GM12864 (cell line): ENCODE data around the gene EXOSC1.
A peak's percentile ranks its signal among the peaks of the same experiment; 100 is the strongest.
"Not testable (repeated sequence)": the region's sequence is repeated elsewhere in the genome, so short reads cannot be mapped to it uniquely, and the experiment has no call there.

Experiments used
- DNase-seq: peaks from one replicate; pipeline ENCODE4 v3.0.0-alpha.2; 2011; ENCODE audit warnings: low read depth
- H3K4me3 ChIP-seq: 2 replicates; pipeline ENCODE4 v1.5.1; 2011; ENCODE audit warnings: mild to moderate bottlenecking, low read depth, low read length, control low read depth
- TF ChIP-seq, protein P1 (sequence below): IDR thresholded peaks from 2 replicates; pipeline ENCODE4 v1.5.1; 2011; ENCODE audit warnings: low read depth, mild to moderate bottlenecking, moderate library complexity, low read length, control low read depth, inconsistent platforms; ENCODE audit errors: missing control alignments

EXOSC1 gene

DNA sequence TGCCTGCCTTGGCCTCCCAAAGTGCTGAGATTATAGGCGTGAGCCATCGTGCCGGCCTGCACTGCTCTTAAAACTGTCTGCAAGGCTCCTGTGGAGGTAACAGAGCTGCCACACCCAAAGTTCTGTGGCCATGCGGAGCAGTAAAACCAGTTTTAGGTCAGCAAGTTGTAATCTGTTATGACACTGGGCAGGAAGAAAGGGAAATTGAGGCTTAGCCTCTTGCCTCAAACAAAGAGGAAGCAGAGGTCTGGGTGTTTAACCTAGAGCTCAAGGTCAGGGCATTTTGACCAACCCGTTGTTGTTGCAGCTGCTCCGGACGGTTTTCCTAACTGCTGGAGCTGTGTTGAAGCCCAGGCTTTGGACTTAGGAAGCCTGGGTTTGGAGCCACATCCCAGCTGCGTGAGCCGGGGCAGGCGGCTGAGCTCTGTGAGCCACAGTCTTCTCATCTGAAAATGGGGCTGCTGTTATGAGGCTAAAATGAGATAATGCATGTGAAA is 37.3 kb downstream of the EXOSC1 start:
- DNase-seq: no peak
- TF ChIP-seq, protein P1, sequence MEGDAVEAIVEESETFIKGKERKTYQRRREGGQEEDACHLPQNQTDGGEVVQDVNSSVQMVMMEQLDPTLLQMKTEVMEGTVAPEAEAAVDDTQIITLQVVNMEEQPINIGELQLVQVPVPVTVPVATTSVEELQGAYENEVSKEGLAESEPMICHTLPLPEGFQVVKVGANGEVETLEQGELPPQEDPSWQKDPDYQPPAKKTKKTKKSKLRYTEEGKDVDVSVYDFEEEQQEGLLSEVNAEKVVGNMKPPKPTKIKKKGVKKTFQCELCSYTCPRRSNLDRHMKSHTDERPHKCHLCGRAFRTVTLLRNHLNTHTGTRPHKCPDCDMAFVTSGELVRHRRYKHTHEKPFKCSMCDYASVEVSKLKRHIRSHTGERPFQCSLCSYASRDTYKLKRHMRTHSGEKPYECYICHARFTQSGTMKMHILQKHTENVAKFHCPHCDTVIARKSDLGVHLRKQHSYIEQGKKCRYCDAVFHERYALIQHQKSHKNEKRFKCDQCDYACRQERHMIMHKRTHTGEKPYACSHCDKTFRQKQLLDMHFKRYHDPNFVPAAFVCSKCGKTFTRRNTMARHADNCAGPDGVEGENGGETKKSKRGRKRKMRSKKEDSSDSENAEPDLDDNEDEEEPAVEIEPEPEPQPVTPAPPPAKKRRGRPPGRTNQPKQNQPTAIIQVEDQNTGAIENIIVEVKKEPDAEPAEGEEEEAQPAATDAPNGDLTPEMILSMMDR: no peak
- H3K4me3 ChIP-seq: no peak overlapping the region

DNA sequence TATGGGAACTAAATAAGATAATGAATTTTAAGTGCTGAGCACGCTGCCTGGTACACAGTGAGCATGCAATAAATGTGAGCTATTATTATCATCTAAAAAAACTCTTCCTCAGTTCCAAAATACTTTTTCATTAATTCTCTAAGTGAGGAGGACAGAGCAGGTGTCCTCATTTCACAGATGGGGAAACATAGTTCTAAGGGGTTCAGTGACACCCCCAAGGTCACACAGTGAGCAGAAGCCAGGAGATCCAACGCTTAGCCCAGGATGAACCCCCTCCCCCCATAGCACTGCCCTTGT is 37.9 kb downstream of the EXOSC1 start:
- no peak overlapping the region for H3K4me3 ChIP-seq
- DNase-seq: no peak
- TF ChIP-seq, protein P1: no peak

DNA sequence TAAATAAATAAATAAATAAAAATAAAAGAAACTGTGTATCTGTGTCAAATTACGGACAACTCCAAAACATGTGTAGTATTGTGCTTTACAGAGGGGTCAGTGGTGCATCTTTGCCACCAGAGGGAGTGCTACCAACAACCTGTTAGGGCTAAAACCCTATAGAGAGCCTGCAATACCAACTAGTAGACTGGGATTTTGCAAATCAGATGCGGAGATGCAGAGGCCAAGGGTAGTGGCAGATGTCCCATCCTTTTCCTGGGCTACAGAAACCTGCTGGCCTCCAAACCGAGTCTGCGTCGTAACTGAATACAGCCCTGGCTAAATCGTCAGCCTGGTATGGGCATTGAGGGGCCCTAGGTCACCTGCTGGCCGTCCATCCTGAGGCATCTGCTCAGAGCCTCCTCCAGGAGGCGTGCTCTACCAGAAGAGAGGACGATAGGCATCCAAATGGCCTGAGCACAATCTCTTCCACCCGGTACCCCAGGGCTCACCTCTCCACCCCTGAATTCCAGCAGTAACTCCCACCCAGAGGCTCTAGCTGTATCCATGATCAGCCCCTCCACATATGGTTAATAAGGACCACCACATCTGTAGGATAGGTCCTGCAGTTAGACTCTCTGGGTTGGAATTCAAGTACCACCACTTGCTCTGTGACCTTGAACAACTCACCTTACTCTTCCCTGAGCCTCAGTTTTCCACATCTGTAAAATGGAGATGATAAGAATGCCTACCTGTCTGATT is 38.4 kb downstream of the EXOSC1 start:
- TF ChIP-seq, protein P1: peak; percentile 60
- no peak overlapping the region for H3K4me3 ChIP-seq
- DNase-seq: no peak

DNA sequence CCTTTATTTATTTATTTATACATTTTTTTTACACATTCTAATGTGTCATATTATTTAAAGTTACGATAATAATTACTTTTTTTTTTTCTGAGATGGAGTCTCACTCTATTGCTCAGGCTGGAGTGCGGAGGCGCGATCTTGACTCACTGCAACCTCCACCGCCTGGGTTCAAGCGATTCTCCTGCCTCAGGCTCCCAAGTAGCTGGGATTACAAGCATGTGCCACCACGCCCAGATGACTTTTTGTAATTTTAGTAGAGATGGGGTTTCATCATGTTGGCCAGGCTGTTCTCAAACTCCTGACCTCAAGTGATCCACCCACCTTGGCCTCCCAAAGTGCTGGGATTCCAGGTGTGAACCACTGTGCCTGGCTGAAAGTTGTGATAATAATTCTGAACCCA is 39.3 kb downstream of the EXOSC1 start:
- not testable (repeated sequence) for DNase-seq, H3K4me3 ChIP-seq

DNA sequence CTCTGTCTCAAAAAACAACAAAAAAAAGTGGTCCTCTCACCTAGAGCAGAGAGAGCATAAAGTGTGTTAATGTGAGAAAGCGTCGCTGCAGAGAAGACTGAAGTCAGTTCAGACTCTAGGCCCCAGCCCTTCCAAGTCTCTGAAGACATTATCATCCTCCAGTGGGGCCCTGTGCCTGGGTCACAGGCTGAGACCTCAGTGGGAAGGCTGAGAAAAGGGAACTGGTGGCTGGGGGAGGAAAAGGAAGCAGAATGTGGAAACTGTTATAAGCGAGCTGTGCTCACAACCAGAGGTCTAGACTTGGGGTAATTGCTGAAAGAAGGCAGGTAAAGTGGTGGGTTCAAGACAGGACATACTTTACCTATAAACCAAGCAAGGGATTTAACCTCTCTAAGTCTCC is 39.7 kb downstream of the EXOSC1 start:
- DNase-seq: no peak
- H3K4me3 ChIP-seq: no peak overlapping the region
- TF ChIP-seq, protein P1: no peak

DNA sequence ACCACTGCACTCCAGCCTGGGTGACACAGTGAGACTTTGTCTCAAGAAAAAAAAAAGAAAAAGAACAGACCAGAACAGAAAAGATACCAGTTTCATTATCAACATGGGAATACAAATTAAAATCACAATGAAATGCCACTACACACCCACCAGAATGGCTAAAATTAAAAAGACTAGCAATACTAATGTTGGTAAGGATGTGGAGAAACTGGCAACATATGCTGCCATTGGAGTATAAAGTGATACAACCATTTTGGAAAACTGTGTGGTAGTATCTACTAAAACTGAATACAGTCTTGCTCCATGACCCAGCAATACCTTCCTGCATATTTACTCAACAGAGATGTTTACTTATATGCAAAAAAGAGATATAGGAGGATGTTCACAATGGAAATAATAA is 41.8 kb downstream of the EXOSC1 start:
- TF ChIP-seq, protein P1: no peak
- no peak for DNase-seq

DNA sequence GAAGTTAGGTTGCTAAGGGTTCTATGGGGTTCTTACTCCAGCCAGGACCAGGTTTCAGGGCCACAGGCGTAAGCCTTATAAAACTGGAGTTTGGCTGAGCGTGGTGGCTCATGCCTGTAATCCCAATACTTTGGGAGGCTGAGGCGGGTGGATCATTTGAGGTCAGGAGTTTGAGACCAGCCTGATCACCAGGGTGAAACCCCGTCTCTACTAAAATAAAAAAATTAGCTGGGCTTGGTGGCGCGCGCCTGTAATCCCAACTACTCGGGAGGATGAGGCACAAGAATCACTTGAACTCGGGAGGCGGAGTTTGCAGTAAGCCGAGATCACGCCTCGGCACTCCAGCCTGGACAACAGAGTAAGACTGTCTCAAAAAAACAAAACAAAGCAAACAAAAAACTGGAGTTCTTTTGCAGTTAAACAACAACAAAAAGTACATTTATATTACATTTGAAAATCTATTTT is 44.3 kb downstream of the EXOSC1 start:
- no peak for DNase-seq
- peak overlapping the region; percentile 80 for H3K4me3 ChIP-seq
- TF ChIP-seq, protein P1: no peak

More for the DNA sequence above, 41.8 kb downstream of the EXOSC1 start:
- H3K4me3 ChIP-seq: no peak overlapping the region
